ENCODE data around the gene PTER.

PTER gene

DNA sequence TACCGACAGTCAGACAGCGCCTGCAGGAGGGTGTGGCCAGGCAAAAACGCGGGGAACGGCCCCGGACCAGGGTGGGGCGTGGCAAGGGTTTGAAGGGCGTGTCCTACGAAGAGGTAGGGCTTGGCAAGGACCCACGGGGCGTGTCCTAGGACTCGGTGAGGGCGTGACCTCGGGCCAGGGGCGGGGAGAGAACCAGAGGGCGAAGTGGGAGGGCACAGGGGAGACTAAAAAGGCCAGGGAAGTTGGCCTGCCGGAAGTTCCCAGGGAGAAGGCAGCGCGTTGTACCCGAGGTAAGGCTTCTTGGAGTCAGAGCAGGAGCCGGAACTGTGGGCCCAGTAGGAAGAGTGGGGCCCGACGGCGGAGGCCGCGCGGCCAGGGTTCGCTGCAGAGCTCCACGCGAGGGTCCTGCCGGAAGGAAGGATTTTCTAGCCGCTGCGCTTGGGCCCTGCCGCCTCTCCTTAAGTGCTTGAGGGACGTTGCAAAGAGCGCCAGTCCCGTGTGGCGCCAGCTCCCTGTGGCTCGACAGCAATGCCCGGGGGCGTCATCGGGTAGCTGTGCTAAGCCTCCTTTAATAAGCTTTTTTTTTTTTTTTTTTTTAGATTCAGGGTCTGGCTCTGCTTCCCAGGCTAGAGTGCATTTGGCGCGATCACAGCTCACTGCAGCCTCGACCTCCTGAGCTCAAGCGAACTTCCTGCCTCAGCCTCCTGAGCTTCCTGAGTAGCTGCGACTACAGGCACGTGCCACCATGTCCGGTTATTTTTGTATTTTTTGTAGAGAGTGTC, at the start of gene PTER:
TSS of gene PTER (plus strand) at position 253 of the 782 bp plus-strand sequence. CDS start 47,375 bp downstream, outside the sequence.
- DNase-seq = peak; percentile 99

GRCh38 chr10:16392531-16393069, 44.2 kb upstream of the PTER start:
- DNase-seq = no peak

GRCh38 chr10:16393271-16393858, 43.4 kb upstream of the PTER start:
- DNase-seq = no peak

DNA sequence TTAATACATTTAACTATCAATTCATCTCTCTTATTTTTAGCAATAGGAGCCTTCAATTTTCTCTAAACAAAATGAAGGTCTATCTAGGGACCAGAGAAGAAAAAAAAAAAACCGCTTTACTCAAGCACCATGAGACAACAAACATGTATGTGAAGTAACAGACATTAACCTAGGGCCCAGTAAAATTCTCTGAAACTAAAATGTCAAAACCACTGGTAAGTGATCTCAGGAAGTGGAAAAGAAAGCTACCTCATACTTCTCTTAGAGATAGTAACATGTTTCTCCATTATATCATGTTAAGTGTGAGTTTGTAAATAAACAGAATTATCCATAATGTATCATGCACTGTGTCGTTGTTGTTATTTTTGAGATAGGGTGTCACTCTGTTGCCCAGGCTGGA, 35.4 kb upstream of the PTER start:
- DNase-seq = no peak

GRCh38 chr10:16408379-16408778, 28.4 kb upstream of the PTER start:
- DNase-seq = no peak

DNA sequence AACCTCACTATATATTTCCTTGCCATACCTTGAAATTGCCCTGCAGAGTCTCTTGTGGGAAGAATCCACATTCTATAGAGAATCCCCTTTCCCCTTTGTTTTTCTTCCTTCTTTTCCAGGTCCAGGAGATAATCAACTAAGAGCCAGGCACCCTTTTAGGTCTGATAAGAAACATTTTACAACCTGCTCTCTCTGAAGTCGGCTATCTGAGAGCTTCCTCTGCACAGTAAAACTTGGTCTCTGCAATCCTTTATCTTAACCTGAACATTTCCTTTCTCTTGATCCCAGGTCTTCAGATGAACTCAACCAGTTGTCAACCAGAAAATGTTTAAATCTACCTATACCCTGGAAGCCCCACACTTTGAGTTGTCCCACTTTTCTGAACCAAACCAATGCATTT, 19.5 kb upstream of the PTER start:
- no peak for DNase-seq

GRCh38 chr10:16423599-16423998, 13.2 kb upstream of the PTER start:
- no peak for DNase-seq

DNA sequence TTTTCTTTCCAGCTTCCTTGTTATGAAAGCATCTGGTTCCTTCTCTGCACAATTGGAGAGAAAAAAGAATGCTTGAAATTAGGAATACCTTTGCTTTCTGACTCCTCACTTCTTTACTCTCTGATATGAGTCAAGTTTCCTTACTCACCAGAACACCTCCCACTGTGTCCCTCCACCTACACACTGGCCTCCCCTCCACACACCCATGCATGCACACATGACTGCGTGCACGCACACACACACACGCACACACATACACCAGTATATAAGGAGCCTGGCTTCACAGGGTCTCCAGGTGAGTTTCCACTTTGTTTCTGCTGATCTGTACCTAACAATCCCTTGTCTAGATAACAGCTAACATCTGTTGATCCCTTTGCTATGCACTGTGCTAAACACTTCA, 11.4 kb upstream of the PTER start:
- no peak for DNase-seq

DNA sequence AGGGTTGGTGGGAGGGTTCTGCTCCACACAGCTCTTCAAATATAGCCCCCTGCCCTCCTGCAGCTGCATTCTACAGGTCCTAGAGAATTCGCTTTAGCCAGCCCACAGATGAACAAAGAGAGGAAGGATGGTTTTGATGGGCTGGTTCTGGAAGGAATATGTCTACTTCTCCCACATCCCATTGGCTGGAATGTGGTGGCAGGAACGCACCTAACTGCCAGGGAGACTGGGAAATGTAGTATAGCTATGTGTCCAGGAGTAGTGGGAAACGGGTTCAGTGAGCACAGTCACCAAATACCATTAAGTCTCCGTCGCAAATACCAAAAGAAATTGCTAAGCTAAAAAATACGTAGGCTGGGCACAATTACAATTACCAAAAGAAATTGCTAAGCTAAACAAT, 7.3 kb upstream of the PTER start:
- no peak for DNase-seq

- peak; percentile 20 for DNase-seq
Observed at GRCh38 chr10:16436367-16436757, 448 bp upstream of the PTER start.

DNA sequence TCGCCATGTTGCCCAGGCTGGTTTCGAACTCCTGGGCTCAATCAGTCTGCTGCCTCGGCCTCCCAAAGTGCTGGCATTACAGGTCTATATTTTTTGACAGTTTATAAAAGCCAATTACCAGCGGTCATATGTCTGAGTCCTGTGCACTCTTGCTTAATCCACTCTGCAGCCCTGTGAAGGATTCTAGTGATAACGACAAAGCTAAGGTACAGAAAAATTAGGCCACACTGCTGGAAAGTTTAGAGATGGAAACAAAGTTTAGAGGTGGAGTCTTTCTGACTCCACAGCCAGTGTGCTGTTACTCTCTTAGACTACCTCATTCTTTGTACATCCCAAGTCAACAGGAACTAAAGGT, 707 bp downstream of the PTER start:
- DNase-seq = no peak

- no peak for DNase-seq
Observed at GRCh38 chr10:16439295-16439694, 2.5 kb downstream of the PTER start.

GRCh38 chr10:16440396-16441133, 3.8 kb downstream of the PTER start:
- no peak for DNase-seq

DNA sequence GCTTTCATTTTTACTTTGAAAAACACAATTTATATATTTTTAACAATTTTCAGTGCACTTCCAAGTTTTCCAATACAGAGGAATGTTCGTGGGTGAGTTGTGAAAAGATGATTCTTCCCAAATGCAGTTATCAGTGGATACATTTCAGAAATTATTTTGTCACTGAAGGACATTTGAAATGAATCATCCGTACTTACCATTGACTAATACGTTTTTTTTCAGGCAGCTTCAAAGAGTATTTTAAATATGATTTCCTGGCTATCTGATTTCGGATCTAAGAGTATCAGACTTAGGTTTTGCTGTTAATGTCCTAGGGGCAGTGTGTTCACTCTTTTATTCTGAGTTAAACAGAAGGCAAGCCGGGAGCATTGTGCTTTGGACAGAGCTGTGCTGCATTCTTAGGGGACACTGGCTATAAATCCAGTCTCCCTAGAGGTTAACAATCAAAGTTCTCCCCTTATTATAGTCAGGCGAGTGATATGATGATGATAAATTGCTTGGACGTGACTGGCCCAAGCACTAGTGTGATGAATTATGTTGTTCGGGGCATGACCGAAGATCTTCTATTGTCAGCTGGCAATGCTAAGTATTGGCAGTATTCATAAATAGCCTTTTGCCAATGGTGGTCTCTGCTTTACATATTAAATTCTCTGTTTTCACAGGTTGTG, 4.5 kb downstream of the PTER start:
- no peak for DNase-seq

- DNase-seq = no peak
Observed at GRCh38 chr10:16442914-16443313, 6.1 kb downstream of the PTER start.

DNA sequence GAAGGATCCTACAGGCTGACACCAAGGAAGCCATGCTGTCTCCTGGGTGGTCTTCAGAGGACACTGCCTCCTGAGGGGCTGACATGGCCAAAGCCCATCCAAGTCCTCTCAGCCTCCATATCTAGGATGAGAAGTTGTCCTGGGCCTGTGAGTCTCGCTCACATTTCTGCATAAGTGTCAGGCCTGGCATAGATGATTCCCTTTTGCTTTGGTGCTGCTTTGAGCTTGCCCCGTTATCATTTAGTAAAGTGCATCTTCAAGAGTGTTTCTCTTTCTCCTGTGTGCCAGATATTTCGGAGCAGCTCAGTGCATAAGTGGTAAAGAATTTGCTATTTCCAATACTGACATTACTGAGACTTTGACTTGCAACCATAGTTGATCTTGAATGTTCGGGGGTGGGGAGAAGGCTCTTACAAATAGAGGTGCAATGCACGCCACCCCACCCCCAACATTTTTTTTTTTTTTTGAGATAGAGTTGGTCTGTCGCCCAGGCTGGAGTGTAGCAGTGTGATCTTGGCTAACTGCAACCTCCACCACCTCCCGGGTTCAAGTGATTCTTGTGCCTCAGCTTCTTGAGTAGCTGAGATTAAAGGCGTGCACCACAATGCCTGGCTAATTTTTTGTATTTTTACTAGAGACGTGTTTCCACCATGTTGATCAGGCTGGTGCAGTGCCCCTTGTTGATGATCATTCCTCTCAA, 9.1 kb downstream of the PTER start:
- DNase-seq = no peak

GRCh38 chr10:16449454-16449853, 12.6 kb downstream of the PTER start:
- DNase-seq = no peak

- no peak for DNase-seq
Observed at GRCh38 chr10:16458166-16458955, 21.6 kb downstream of the PTER start.

GRCh38 chr10:16459423-16459939, 22.7 kb downstream of the PTER start:
- DNase-seq = no peak

DNA sequence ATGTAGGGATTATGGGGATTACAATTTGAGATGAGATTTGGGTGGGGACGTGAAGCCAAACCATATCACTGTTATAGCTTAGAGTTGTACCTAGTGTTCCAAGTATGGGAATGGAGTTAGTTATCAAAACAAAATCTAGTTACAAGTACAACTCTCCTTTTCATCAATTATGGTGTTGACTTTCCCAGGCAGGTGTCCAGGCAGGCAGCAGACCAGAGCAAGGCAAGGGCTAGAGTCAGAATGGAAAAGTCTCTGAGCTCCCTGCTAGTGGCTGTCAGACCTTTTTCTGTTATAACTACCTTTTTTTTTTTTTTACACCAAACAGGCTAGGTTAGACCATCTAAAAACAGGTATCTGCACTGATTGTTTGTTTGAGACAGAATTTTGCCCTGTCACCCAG, 29.2 kb downstream of the PTER start:
- no peak for DNase-seq

DNA sequence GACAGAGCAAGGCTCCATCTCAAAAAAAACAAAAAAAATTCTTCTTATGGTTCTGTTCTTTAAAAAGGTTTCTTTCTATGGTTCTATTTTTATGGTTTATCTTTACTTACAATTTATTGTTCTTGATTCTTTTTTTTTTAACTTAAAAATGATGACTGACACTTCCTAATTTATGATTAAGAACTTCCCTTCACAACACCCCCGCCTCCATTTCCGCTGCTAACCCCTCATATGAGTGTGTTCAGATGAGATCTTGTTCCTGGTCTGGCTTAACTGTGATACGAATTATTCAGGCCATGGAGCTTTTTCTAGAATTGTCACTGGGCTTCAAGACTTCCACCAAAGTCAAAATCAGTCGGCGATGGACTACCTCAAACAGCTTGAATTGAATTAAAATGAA, 33.9 kb downstream of the PTER start:
- peak; percentile 24 for DNase-seq

- no peak for DNase-seq
Observed at GRCh38 chr10:16472828-16473227, 36.0 kb downstream of the PTER start.

Data from activated CD8-positive, alpha-beta memory T cell treated with anti-CD3 and anti-CD28 coated beads, Interleukin-2, amount 50 U/mL, for 4 hours (primary cell).